Superior temporal gyrus (tissue), 1 donor: ENCODE measurements around the gene ARID5A.

Source experiments
- DNase-seq: peaks from one replicate; pipeline ENCODE4 v3.0.0-alpha.2; 2016; ENCODE audit errors: extremely low spot score

ARID5A gene

GRCh38 chr2:96507957-96508520 lies 28.5 kb upstream of the ARID5A start:
- DNase-seq: peak; percentile 67

- DNase-seq: no peak
Observed at GRCh38 chr2:96508521-96509113, 27.9 kb upstream of the ARID5A start.

DNA sequence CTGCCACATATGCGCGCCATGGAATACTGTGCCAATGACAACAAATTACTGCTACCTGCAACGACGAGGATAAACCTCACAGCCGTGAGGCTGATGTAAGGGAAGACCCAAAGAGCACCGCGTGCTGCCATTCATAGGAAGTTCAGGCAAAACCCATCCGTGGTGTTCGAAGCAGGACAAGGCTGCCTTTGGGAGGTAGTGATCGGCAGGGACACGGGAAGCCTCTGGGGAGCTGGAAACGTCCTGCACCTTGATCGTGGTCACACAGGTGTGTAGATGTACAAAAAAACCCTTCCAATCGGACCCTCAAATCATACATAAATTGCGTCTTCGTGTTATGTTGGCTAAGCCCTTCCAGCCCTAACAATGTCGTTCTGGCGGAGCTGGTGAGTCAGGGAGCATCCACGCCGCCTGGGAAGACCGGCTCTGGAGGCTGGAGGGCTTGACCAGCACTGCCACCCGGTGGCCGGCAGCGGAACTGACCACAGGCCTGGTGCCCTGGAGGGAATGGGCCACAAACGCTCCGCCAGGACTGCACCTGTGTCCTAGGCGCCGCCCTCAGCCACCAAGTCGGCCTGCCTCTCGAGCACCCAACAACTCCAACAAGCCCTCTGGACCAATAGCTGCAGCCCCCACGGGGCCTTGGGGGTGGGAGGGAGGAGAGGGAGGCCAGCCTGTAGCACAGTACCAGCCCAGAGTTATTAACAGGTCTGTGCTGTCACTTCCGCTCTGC lies 27.3 kb upstream of the ARID5A start:
- DNase-seq: peak; percentile 90

DNA sequence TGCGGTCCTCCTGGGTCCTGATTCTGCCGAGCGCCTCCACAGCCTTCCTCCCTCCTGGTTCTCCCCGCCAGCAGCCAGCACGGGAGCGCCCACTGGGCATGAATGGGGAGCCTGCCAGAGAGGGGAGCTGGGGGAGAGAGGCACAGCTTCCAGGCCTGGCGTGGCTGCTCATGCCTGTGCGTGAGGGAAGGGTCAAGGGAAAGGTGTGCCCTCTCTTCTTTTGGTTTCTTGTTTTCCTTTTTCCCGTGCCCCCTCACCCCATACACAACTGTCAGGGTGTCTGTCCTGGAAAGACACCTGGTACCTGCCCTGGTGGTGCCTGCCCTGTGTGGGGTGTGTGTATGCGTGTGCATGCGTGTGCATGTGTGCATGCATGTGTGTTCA lies 26.7 kb upstream of the ARID5A start:
- DNase-seq: no peak

DNA sequence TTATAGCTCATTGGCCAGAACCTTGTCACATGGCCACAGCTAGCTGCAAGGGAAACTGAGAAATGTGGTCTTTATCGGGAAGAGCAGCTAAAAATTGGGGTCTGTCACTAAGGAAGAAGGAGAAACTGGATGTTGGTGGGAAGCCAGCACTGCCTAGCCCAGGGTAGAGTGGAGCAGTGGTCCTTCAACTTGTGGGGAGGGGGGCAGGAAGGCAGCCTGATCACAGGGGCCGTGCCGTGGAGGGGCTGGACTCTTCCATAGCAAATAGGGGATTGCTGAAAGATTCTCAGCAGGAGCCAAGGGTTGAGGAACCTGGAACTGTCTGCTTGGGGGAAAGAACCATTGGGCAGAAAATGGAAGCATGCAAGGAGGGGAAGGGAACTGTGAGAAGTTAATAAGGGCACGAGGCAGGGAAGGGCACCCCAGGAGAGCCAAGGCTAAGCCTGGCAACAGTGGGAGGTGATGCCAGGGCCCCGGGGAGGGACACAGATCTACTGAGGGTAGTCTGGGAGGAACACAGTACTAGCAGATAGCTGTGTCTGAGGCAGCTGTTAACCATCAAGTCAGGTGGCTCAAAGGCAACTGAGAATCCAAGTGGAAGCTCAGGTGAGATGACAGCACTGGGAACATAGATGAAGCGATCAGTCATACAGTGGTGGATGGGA lies 25.5 kb upstream of the ARID5A start:
- no peak for DNase-seq

DNA sequence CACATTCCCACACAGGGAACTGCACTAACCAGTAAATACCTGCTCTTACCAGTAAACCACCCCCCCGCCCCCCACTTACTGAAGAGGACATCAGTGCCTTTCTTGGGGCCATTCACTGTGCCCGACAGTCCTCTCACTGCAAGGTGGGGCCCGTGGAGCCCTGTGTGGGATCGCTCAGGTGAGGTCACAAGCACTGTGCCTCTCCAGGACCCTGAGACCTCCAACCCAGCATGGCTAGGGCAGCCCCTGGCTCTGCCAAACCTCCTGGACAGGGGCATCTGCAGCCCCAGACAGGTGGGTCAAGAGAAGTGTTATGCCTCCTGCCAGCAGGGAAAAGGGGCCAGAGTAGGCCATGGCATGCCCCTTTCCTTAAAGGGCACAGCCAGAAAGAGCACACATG lies 24.7 kb upstream of the ARID5A start:
- DNase-seq: no peak

GRCh38 chr2:96512341-96512740 lies 24.2 kb upstream of the ARID5A start:
- no peak for DNase-seq

DNA sequence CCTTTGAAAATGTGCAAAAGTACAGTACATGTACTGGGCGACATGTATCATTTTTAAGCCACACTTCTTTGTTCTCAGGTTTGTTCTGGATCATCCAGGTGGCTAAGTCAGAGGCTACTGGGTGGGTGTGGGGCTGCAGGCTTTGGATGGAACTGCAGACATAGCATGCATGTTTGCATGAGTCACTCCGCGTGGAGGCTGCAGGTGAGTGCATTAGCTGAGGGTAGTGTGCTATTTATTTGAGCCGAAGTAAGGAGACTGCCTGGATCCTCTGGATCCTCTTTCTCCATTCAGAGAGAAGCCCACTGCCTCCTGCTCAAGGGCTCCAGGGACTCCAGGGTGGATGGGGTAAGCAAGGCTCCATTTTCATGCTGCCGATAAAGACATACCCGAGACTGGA lies 22.0 kb upstream of the ARID5A start:
- DNase-seq: no peak

DNA sequence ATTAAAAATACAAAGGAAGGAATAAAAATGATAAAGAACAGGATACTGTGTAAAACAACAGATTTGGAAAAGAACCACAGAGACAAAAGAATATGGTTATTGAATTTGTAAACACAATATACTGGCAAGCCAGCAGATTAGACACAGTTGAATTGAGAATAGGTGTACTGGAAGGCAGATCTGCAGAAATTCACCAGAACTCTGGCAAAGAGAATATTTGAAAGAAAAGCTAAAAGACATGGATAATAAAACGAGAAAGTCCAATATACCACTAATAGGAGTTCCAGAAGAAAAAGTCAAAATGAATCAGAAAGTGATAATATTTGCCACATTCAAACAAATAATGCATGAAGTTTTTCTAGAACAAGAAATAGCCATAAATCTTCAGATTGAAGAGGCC lies 19.5 kb upstream of the ARID5A start:
- no peak for DNase-seq

GRCh38 chr2:96520231-96520630 lies 16.3 kb upstream of the ARID5A start:
- DNase-seq: no peak

- DNase-seq: no peak
Observed at GRCh38 chr2:96520697-96521096, 15.9 kb upstream of the ARID5A start.

DNA sequence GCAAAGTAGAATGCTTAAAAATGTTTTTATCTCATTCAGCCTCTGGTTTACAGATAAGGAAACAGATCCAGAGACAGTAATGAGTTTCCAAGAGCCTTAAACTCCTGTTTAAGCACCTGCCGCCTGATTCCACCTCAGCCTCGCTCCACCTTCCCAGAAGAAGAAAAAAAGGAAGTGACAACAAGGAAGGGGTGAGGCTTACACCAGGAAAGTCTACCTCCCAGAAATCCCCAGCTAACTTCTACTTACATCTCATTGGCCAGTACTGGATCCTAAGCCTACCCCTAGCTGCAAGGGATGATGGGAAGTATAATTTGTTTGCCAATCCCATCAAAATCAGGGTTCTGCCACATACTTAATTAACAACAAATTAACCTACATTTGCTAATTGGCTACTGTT lies 15.3 kb upstream of the ARID5A start:
- DNase-seq: no peak

DNA sequence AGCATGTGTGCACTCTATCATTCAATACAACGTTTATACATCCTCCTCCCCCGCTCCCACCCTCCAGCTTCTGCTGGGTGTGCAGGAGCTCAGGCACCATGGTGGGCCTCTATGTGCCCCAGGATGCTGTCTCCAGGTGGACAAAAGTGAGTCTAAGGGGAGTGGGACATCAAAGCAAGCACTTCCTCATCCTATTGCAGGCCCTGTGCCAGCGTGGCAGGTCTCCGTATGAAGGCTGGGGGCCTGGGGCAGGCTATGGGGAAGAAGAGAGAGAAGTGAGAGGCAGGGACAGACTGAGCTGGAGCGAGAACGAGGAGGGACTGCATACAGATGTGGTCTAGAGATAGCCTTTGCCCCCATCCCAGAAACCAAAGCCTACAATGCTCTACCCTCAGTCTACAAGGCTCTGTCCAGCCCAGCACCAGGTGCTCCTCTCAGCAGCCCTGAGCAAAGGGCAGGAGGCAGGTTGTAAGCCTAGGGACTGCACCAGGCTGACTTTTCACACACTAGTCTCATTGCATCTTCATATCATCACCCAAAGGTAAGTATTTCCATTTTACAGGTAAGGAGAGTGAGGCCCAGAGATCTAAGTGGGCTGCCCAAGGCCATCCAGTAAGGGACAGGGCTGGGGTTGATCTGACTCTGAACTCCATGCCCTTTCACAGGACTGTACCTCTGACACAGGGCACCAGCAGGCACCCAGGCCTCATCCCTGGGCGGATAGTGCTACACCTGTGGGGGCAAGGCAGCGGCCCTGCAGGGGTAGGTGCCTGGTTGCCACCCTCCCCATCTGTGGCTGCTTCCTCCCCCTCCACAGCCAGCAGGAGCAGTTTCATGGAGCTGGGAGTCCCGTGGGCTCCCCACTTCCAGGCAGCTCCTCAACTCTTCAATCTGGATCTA lies 14.0 kb upstream of the ARID5A start:
- no peak for DNase-seq

DNA sequence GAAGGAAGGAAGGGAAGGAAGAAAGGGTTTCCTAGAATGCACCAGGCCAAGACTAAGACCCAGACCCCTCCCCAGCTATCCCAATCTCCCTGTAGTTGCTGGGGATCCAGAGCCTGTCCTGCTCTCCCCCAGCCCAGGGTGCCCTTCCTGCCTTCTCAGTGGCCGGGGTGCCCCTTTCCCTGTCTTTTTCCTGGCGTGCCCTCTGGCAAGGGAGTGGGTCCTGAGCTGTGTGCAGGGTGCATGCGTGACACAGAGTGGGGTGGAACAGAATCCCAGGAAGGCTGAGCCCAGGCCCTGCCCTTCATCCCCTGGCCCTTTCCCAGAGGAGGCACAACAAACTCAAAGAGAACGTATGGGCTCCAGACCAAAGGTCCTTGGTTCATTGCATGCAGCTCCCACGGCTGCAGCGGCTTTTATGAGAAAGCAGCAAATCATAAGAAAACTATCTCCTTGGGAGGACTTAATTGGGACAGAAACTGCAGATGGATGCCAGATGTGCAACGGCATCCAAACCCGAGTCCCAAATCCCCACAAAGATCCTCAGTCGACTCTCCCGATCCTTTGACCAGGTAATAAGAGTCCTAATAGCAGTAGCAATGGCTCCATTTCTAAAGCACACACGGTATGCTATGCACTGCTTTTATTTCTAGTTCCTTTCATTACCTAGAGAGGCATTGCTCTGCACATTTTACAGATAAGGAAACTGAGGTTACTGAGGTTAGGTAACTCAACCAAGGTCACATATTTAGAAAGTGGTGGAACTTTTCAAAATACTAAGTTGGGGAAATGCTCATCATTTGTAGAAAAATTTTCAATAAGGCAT lies 12.7 kb upstream of the ARID5A start:
- DNase-seq: no peak

DNA sequence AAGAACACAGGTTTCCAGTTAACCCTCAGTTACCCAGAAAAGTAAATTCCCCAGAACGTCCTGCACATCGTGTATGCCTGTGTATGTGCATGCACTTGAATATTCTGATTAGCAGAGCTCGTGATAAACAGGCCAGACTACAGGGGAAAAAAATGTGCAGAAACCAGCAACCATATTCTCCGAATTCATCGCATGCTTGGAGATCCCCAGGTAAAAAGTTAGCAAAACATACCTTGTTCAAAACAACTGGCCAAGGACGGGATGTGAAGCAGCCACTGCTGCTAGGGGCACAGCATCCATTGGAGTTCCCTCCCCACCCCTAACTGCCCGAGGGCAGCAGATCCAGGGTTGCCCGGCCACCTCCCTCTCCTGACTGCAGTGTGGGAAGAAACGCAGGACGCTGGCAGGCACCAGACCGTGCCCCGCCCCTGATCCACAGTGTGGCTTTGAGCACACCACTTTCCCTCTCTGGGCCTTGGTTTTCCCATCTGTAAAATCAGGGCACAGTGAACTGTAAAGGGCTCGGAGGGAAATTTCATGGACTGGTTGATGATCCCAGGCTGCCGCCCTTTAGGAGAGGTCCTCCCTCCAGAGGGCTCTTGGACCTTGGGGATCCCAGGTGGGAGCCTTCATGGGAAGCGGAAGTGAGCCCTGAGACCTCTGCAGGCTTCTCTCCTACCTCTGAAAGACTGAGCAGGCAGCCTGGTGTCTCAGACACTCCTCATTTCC lies 11.9 kb upstream of the ARID5A start:
- DNase-seq: no peak

DNA sequence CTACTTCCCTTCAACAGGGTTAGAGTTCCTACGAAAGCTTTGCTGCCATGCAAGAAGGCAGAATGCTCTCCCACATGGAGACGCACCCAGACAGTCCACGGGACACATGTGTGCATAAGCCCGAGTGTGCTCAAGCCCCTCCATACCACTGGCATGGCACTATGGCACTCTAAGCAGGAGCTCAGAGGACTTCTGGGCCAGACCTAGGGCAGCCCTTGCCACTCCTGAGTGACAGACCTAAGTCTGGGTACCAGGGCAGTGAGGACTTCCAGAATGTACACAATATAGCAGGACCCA lies 11.4 kb upstream of the ARID5A start:
- no peak for DNase-seq

GRCh38 chr2:96526101-96526591 lies 10.4 kb upstream of the ARID5A start:
- DNase-seq: no peak

GRCh38 chr2:96526615-96527285 lies 9.8 kb upstream of the ARID5A start:
- no peak for DNase-seq

DNA sequence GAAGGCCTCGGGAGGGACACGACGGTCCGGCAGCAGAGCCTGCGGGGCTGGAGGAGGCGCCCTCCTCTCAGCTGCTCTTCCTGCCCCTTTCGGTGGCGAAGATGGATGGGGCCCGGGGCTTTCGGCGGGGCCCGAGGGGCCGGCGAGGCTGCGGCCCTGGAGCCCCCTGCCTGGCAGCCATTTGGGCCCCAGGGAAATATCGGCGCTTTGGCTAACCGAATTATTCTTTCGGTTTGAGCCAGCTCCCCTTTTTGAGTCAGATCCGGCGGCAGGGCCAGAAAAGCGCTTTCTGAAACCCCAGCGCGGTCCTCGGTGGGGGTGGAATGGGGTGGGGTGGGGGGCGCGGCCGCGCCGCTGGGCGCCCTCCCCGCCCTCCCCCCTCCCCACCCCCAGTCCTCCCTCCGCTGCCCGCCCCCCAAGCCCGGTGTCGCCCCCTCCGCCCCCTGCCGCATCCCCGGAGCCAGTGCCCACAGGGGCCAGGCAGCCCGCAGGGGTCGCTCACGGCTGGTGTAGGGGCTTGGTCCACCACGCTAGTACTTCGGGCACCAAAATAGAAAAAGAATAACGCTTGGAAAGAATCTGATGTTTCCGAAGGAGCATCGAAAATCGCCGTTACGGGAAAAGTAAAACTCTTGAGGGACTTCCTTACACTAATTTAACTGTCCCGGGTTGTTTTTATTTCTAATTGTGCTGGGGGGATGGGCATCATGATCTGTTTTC lies 9.1 kb upstream of the ARID5A start:
- DNase-seq: peak; percentile 22
